ENCODE results near the gene LMAN2.
"Not testable (repeated sequence)": the region's sequence is repeated elsewhere in the genome, so short reads cannot be mapped to it uniquely, and the experiment has no call there.

LMAN2 gene

DNA sequence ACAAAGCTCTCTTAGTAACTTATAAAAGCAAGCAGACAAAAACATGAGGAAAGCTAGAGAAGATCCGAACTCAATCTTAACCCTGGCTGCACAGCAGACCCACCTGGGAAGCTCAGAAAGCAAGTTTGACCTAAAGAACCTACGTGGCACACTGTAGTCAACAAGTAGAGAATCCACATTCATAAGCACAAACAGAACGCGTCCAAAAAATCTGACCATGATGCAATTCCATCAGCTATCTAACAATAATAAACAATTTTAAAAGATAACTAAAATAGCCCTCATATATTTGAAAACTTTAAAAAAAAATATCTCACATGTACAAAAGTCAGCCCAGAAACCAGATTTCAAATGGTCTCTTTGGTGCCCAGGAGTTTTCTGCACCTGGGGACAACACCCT is 4.6 kb downstream of the LMAN2 start:
- DNase-seq: no peak

DNA sequence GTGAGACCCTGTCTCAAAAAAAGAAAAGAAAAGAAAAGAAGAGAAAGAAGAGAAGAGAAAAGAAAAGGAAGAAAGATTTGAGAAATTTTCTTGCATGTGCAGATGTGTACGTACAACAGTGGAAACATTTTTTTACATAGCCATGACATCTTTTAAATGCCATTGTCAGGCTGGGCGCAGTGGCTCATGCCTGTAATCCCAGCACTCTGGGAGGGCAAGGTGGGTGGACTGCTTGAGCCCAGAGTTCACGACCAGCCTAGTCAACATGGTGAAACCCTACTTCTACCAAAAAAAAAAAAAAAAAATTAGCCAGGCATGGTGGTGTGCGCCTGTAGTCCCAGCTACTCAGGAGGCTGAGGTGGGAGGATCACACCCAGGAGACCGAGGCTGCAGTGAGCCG is 6.6 kb downstream of the LMAN2 start:
- no peak for DNase-seq

DNA sequence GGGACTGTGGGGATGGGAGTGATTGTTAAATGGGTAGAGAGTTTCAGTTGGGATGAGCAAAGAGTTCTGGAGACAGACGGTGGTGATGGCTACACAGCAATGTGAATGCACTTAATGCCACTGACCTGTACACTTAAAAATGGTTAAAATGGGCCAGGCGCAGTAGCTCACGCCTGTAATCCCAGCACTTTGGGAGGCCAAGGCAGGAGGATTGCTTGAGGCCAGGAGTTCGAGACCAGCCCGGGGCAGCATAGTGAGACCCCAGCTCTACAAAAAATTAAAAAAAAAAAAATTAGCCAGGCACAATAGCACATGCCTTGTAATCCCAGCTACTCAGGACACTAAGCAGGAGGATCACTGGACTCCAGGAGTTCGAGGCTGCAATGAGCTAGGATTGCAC is 7.7 kb downstream of the LMAN2 start:
- no peak for DNase-seq

DNA sequence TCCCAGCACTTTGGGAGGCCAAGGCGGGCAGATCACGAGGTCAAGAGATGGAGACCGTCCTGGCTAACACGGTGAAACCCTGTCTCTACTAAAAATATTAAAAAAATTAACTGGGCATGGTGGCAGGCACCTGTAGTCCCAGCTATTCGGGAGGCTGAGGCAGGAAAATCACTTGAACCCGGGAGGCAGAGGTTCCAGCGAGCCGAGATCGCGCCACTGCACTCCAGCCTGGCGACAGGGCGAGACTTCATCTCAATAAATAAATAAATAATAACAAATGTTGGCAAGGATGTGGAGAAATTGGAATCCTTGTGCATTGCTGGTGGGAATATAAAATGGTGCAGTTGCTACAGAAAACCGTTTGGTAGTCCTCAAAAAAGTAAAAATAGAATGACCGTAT is 8.5 kb downstream of the LMAN2 start:
- not testable (repeated sequence) for DNase-seq

DNA sequence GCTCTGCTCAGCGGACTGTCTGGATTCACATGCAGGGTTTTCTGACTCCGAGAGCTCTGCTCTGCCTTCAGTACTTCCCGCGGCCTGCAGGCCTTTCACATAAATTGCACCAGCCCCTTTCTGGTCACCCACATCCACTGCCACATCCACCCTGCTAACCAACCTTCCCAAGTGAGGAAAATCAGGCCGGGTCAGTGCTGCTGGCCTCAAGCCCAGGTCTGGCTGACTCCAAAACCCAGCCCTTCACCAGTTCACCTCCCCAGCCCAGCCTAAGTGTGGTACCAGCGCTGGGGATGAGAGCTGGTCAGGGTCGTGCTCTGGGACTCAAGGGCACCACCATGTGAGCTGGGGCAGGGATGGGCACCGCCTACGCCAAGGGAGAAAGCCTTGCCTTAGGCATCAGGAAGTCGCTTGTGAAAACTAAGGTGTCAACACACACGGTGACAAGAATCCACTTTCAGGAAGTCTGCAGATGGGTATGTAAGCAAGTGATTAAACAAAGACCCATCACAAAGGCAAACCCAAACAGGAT is 12.3 kb downstream of the LMAN2 start:
- no peak for DNase-seq

DNA sequence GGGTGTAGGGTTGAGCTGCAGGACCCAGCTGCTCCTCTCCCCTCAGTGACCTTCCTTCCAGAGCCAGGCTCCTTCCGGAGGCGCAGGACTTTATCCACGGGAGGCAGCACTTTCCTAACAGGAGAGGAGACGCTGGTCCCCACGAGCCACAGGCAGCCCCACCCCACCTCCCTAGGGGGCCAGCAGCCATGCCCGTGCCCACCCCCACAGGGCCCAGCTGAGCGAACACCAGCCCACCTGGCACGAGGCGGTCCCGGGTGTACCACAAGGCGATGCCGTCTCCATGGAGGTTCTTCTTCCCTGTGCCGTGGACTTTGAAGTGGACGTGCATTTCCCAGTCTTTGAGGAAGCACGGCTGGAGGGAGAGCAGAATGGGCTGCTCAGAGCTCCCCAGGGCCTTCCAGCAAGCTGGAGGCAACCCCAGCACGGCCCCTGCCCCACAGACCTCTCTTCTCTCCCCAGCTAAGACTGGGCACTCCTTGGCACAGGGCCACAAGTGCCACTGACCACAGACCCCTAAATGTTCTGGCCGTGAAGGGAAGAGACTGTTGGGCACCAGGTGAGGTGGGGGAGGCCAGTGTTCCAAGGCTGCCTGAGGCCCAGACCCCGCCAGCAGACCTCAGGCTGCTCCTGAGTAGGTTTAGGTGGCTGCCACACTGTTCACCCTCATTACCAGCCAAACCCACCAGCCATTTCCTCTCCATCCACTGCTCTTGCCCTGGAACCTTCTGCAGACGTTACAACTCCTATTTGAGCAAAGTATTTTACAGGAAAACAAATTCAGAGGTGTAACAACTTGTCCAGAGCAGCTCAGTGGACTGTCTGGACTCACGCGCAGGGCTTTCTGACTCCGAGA is 13.0 kb downstream of the LMAN2 start:
- DNase-seq: no peak

DNA sequence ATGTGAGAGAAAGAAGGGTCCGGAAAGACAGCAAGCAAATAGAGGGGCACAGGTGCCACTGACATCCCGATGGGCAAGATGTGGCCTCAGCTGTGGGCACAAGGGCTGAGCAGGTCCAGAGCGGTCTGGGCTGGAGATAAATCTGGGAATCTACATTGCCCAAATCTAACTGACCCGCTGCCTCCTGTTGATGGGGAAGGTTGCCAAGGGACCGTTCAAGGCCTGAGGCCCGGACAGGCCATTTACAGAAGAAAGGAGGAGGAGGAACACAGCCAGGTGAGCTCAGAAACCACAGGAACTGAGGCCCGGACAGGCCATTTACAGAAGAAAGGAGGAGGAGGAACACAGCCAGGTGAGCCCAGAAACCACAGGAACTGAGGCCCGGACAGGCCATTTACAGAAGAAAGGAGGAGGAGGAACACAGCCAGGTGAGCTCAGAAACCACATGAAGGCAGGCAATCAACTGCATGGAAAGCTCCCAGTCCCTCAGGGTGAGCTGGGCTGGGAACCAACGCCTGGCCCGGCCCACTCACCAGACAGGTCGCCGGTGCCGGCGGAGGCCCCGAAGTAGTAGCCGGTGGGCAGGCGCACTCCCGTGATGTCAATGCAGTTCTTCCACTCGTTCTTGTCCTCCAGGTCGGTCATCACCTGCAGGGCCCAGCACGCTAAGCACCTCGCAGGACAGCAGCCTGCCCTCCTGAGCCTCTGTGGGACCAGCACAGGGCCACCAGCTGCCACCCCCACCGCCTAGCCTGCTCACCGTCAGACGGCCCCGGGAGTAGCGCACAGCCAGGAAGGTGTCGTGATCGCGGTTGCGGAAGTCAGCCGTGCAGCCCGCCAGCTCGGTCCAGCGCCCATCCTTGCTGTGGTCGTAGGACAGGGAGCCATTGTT is 14.6 kb downstream of the LMAN2 start:
- DNase-seq: no peak

DNA sequence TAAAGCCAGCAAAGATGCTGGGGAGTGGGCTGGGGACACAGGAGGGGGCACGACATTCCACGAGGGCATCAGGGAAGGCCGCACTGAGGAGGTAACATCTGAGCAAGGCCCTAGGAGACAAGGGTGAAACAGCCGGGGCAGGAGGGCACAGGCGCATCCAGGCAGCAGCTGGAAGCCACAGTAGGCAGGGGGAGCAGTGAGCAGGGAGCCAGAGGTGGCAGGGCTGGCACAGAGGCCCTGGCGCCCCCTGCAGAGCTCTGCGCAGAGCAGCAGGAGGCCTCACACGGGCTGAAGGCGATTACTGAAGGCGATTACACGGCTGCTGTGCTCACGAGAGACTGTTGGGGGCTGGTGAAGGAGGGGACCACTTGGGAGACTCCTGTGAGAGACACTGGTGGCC is 15.4 kb downstream of the LMAN2 start:
- no peak for DNase-seq

DNA sequence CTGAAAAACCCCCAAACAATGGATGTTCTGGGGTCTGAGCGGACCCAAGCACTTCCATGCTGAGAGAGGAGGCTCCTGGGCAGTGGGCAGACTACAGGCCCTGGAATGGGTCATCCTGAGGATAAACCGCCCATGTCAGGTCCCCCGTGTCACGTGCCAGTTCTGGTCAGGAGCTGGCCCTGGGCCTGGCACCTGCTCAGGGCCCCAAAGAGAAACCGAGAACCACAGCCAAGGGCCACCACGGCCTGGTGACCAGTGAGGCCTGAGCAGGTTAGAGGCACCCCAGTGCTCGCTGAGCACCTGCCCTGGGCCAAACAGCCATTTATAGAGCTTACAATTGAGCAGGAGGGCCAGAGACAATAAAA is 15.8 kb downstream of the LMAN2 start:
- no peak for DNase-seq

DNA sequence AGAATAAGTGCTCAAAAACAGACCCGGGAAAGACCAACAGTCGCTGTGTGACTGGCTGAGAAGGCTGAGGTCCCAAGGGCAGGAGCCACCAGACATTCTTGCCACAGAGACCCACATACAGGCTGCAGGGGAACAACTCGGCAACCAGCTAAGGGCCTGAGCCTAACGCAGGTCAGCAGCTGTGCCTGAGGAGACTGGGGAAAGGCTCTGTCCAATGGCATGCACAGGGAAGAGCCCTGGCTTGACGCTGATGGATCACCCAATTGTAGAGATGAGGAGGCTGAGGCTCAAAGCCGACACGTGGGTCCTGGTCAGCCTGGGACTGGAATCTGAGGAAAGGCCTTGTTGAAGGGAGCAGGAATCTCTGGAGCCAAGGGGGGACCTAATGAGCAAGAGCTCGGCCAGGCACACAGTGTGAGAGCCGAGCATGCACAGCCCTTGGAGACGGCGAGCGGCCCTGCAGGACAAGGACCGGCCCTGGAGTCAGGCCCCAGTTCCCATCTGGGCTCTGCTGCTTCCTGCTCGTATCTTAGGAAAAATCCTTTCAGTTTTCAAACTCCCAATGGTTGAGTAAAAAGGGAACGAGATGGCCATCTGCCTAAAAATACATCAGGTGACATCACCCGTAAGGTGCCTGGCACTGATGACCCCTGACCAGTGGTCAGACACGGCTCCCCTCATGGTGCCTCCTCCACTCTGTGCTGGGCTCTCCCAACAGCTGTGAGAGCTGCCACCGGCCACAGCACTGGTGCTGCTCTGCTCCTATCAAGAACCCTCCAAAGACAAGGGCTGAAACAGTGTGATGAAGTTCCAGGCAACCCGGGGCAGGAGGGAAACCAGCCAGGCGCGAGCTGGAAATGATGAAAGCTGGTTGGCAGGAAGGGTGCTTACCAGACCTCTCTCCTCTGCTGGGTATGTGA is 16.4 kb downstream of the LMAN2 start:
- no peak for DNase-seq

DNA sequence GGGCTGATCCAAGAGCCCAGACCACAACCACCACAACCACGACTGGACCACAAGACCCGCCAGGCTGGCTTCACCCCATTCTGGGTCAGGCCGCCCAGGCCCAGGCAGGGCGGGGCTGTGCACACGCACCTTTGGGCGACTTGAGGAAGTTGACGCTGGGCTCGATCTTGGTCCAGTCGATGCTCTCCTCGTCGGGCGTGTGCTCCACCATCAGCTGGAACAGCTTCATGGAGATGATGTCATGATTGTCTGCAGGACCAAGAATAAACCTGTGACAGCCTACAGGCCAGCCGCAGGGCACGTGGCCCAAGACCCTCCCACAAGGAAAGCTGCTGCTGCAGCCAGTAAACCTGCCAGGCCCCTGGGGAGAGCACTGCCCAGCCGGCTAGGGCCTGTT is 17.3 kb downstream of the LMAN2 start:
- no peak for DNase-seq

DNA sequence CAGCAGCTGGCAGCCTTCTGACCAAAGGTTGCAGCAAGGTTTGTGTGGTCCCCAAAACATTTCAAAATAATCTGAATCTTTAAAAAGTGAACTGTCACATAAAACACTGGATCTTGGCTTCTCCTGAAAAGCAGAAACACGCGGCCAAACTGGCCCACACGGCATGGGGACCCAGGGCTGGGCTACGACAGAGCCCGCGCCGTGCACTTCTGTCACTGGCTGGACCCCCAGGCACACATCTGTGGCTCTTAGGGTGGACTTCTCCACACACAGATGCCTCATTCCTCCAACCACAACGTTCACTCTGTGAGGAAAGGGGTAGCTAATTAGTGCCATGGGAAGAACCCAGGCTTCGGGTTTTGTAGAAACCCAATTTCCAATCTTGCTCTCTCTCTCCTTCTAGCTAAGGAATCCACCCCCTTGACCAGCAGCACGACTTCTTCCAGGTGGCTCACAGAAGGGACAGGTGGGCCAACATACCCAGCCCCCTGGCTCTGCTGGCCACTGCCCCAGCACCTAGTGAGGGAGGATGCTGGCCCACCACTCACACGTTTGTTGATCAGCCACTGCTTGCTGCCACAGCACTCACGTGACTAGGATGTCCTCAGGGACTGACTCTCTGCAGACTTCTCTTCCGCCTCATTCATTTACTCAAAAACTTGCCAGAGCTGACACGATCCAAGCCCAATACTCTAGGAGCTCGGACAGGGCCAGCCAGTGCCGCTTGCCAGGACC is 17.9 kb downstream of the LMAN2 start:
- DNase-seq: no peak

DNA sequence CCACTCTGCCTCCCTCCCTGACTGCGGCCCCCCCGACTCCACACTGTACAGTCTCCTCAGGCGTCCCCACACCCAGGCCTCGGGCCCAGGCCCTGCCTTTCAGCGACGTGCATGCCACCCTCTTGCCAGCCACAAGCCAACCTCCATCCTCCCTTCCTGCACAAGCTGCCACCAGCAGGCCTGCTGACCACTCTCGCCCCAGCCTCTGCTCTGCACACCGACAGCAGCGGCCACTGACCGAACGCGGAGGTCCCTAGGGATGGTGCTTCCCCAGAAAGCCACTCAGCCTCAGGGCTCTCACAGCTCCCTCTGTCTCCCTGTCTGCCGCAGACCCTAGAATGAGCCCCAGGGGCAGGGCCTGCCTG is 18.6 kb downstream of the LMAN2 start:
- DNase-seq: no peak

DNA sequence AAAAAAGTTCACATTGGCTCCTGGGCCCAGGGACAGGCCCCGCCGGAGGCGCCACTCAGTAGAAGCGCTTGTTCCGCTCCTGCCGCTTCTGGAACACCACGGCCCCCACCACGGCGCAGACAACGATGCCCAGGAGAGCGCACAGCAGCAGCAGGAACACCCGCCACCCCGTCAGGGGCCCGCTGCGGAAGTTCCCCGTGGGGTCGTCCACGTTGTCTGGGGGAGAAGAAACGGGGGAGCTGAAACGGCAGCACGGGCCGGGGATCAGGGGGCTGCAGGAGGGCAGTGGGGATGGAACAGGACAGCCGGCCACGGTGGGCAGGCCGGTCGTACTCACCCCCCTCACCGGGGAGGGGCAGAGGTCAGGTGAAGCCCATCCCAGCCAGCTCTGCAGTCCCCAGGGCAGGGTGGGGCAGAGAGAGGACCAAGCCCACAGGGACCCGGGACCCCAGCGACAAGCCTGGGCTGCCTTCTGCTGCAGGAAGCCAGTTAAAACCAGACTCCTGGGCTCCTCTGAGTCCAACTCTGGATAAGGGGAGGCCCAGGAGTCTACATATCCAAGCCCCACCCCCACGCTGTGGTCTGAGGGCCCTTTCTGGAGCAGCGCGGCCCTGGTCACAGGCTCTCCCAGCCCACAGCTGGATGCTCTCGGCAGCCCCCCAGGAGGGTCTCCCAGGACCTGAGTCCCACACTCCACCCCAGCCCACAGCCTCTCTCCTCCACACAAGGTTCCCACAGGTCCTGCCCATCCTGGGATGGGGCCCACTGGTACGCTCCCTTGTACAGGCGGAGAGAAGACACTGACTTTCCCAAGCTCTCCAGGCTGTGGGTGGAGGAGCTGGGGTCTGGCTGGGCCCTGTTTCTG is 19.2 kb downstream of the LMAN2 start:
- DNase-seq: no peak

DNA sequence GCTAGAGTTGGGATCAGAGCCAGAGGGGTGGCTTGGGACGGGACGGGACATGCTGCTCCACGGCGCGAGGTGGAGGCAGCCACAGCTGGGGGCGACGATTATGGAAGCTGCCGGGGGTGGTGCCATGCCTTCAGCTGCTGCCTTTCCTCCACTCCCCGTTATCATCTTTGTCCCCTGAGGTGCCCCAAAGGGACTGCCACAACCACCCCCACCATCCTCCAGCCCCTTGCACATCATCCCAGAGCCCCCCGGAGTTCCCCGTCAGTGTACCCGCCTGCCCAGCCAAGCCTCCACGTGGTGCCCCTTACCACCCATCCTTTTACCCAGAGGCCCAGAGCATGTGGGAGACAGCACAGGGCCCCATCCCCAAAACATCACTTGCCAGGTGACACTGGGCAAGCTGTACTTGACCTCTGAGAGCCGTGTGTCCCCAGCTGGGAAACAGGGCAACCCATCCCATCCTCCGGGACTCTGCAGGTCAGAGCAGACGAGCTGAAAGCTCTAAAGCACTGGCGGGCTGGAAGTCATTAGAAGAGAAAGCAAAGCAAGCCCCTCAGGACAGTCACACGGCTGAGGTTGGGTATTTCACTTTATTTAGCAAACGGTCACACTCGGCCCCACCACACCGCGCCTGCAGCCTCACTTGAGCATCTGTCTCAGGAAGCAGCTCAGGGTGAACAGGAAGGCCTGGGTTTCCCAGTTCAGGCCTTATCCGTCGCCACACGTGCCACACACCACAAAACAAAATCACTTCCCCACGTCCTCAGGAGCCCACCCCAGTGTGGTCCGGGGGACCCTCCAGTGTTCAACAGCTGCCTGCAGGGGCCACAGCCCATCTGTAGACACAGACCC is 20.3 kb downstream of the LMAN2 start:
- no peak for DNase-seq

DNA sequence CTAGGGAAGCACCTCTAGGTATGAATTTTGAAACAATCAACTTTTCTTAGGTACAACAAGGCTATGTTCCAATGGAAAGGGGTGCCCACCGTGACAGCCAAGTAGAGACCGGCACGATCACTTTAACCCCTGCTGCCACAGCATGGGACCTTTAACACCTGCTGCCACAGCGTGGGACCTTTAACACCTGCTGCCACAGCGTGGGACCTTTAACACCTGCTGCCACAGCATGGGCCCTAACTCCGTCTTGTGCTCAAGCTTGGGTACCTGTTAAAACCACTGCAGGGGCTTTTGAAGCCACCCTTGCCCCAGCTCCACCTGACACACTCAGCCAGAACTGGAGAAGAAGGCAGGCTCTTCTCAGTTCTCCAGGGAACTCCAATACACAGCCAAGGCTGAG is 21.6 kb downstream of the LMAN2 start:
- DNase-seq: no peak

DNA sequence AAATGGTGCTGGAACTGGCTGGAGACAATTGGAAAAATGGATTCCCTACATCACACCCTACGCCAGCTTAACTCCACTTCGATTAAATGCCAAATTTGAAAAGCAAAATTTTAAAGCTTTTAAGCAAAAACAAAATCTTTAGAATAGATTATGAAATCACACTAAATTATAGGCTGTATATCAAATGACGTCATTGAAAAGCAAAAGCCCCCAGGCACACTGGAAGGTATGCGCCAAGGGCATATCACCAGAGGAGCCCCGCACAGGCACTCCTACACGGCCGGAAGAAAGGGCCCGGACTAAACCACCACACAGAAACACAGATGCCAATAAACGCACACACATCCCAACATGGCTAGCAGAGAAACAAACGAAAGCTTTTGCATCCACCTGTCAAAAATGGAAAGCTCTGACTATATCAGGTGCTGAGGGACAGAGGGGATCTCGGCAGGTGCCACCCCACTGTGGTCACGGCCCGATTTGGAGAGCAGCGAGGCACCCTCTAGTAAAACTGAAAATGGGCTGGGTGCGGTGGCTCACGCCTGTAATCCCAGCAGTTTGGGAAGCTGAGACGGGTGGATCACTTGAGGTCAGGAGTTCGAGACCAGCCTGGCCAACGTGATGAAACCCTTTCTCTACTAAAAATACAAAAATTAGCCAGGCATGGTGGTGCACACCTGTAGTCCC is 22.8 kb downstream of the LMAN2 start:
- no peak for DNase-seq

DNA sequence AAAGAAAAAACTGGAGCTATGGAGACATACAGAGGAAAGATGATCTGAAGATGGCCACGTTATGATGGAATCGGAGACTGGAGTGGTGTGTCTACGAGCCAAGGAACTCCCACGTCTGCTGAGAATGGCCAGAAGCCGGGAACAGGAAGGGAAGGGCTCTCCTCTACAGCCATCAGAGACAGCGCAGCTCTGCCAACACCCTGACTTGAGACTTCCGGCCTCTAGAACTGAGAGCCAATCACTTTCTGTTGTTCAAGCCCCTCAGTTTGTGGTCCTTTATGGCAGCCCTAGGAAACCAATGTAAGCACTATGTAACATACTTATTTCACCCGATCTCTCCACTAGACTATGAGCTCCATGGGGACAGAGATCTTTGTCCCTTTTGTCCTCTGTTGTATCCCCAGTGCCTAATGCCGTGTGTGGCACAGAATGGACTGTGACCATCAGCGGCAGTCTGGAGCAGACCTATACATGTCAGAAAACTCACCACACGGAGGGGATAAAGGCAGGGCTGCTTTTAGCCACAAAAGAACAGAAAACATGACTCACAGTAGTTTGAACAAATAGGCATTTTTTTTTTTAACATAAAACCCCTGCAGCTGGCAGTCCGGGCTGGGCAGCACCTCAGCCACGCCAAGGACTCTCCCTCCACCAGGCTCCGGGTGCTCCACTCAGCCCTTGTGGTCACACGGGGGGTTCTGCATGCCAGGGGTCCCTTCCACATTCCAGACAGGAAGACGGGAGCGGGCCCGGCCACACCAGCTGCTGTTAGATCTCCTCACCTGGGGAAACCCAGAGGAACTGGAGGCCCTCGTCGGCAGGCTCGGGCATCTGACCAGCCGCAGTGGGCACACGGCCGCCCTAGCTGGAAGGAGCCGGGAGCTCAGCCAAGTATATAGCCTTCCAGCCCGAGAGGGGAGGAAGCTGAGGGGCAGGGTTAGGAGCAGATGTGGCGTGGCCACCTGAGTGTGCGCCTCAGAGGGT is 23.6 kb downstream of the LMAN2 start:
- no peak for DNase-seq

Data from activated CD4-positive, CD25-positive, alpha-beta regulatory T cell (primary cell).